Astrocyte (in vitro differentiated cells and primary cell): ENCODE measurements around the gene ERI2. TPM values are rescaled to one million over a fixed set of nuclear protein-coding genes. Genes with fewer than 3 reads are reported as not detected.

ENCODE experiments used
- DNase-seq: peaks from one replicate; pipeline ENCODE4 v3.0.0-alpha.2; 2010; ENCODE audit warnings: low read depth
- FAIRE-seq: peaks from 2 replicates; lab custom pipeline; 2011; peaks lifted over from hg19 to GRCh38; lab: Jason Lieb, UNC
- H2AFZ ChIP-seq: 2 replicates; pipeline ENCODE4 v1.6.0; 2012; ENCODE audit warnings: low read depth, low read length, inconsistent platforms
- H3K27ac ChIP-seq: 2 replicates; pipeline ENCODE4 v1.5.1; 2011; ENCODE audit warnings: low read depth, low read length, inconsistent platforms
- H3K27me3 ChIP-seq: 2 replicates; pipeline ENCODE4 v1.6.0; 2011; ENCODE audit warnings: low read length, inconsistent platforms; ENCODE audit not compliant: insufficient read depth
- H3K36me3 ChIP-seq: 2 replicates; pipeline ENCODE4 v1.5.1; 2011; ENCODE audit warnings: low read length, inconsistent platforms; ENCODE audit not compliant: insufficient read depth
- H3K4me1 ChIP-seq: 2 replicates; pipeline ENCODE4 v1.5.1; 2011; ENCODE audit warnings: low read length, inconsistent platforms; ENCODE audit not compliant: insufficient read depth
- H3K4me2 ChIP-seq: 2 replicates; pipeline ENCODE4 v1.6.0; 2012; ENCODE audit warnings: low read length, inconsistent platforms
- H3K4me3 ChIP-seq: 2 replicates; pipeline ENCODE4 v1.5.1; 2011; ENCODE audit warnings: low read depth, mild to moderate bottlenecking, low read length, inconsistent platforms; ENCODE audit not compliant: insufficient read depth
- H3K79me2 ChIP-seq: 2 replicates; pipeline ENCODE4 v1.6.0; 2012; ENCODE audit warnings: mild to moderate bottlenecking, low read length, inconsistent platforms; ENCODE audit not compliant: insufficient read depth
- H3K9ac ChIP-seq: 2 replicates; pipeline ENCODE4 v1.6.0; 2012; ENCODE audit warnings: mild to moderate bottlenecking, low read length, inconsistent platforms
- H3K9me3 ChIP-seq: 2 replicates; pipeline ENCODE4 v1.5.1; 2012; ENCODE audit warnings: low read depth, mild to moderate bottlenecking, low read length, inconsistent platforms; ENCODE audit not compliant: insufficient read depth
- H4K20me1 ChIP-seq: 2 replicates; pipeline ENCODE4 v1.6.0; 2012; ENCODE audit warnings: low read length, inconsistent platforms; ENCODE audit not compliant: insufficient read depth
- H3K27ac Mint-ChIP-seq: one replicate; pipeline ENCODE4 v1.8.0; 2021; ENCODE audit warnings: mild to moderate bottlenecking, mixed read lengths; ENCODE audit not compliant: unreplicated experiment
- H3K27me3 Mint-ChIP-seq: one replicate; pipeline ENCODE4 v1.8.0; 2021; ENCODE audit warnings: low read depth, mixed read lengths; ENCODE audit not compliant: unreplicated experiment
- H3K36me3 Mint-ChIP-seq: one replicate; pipeline ENCODE4 v1.8.0; 2021; ENCODE audit warnings: low read depth, mixed read lengths; ENCODE audit not compliant: unreplicated experiment
- H3K4me1 Mint-ChIP-seq: one replicate; pipeline ENCODE4 v1.8.0; 2021; ENCODE audit warnings: low read depth, mixed read lengths; ENCODE audit not compliant: unreplicated experiment
- H3K4me3 Mint-ChIP-seq: one replicate; pipeline ENCODE4 v1.8.0; 2021; ENCODE audit warnings: mild to moderate bottlenecking, moderate library complexity, mixed read lengths; ENCODE audit not compliant: unreplicated experiment
- H3K9me3 Mint-ChIP-seq: one replicate; pipeline ENCODE4 v1.8.0; 2021; ENCODE audit warnings: mild to moderate bottlenecking, mixed read lengths; ENCODE audit not compliant: unreplicated experiment
- CTCF ChIP-seq: IDR thresholded peaks from 2 replicates; pipeline ENCODE4 v1.5.1; 2011; ENCODE audit warnings: low read depth, mild to moderate bottlenecking, inconsistent platforms, low read length, moderate library complexity; ENCODE audit not compliant: insufficient read depth
- EZH2 ChIP-seq: IDR thresholded peaks from 2 replicates; pipeline ENCODE4 v1.6.1; 2012; ENCODE audit warnings: mild to moderate bottlenecking, low read length, inconsistent platforms; ENCODE audit not compliant: insufficient read depth
- total RNA-seq: library from RNA; stranded (reverse); gene quantifications from 2 replicates; pipeline ENCODE4 v1.2.1, GENCODE V29; 2021

ERI2 gene
- total RNA-seq, 1 donor from 2014 or later: 12.9 TPM

GRCh38 chr16:20789130-20789529, 17.1 kb downstream of the ERI2 start:
- Histone ChIP-seq H3K4me2 (no peak overlapping the region), H2AFZ (no peak overlapping the region), H3K4me3 (no peak overlapping the region), H3K9me3 (no peaks in the 10 kb centered on the region), H4K20me1 (no peaks in the 10 kb centered on the region), H3K27ac (no peak overlapping the region), H3K4me1 (peaks cover 5% of the 10 kb centered on the region), H3K36me3 (no peaks in the 10 kb centered on the region), H3K27me3 (no peaks in the 10 kb centered on the region), H3K79me2 (no peaks in the 10 kb centered on the region), H3K9ac (no peak overlapping the region)
- Mint-ChIP-seq H3K36me3 (no peaks in the 10 kb centered on the region), H3K4me3 (no peak overlapping the region), H3K27ac (no peak overlapping the region), H3K9me3 (no peaks in the 10 kb centered on the region), H3K27me3 (no peaks in the 10 kb centered on the region), H3K4me1 (no peaks in the 10 kb centered on the region)
- TF ChIP-seq CTCF: no peak
- DNase-seq: no peak
- FAIRE-seq: no peak

GRCh38 chr16:20784204-20784603, 22.1 kb downstream of the ERI2 start:
- Histone ChIP-seq H3K79me2 (no peaks in the 10 kb centered on the region), H3K36me3 (no peaks in the 10 kb centered on the region), H3K27me3 (no peaks in the 10 kb centered on the region), H3K4me2 (no peak overlapping the region), H4K20me1 (no peaks in the 10 kb centered on the region), H3K27ac (no peak overlapping the region), H3K4me3 (no peak overlapping the region), H3K9me3 (no peaks in the 10 kb centered on the region), H3K9ac (no peak overlapping the region), H3K4me1 (no peaks in the 10 kb centered on the region), H2AFZ (no peak overlapping the region)
- no peaks in the 10 kb centered on the region for H3K4me1 Mint-ChIP-seq
- TF ChIP-seq CTCF (no peak), EZH2 (no peak)
- no peak overlapping the region for H3K4me3 Mint-ChIP-seq
- no peak overlapping the region for H3K27ac Mint-ChIP-seq
- no peaks in the 10 kb centered on the region for H3K36me3 Mint-ChIP-seq
- no peaks in the 10 kb centered on the region for H3K27me3 Mint-ChIP-seq
- FAIRE-seq: no peak
- no peaks in the 10 kb centered on the region for H3K9me3 Mint-ChIP-seq
- no peak for DNase-seq

- Mint-ChIP-seq H3K27ac (no peak overlapping the region), H3K36me3 (no peaks in the 10 kb centered on the region), H3K4me3 (no peak overlapping the region), H3K27me3 (no peaks in the 10 kb centered on the region), H3K4me1 (no peaks in the 10 kb centered on the region), H3K9me3 (no peaks in the 10 kb centered on the region)
- TF ChIP-seq CTCF (no peak), EZH2 (no peak)
- Histone ChIP-seq H3K27me3 (no peaks in the 10 kb centered on the region), H3K4me1 (no peaks in the 10 kb centered on the region), H4K20me1 (no peaks in the 10 kb centered on the region), H3K36me3 (no peaks in the 10 kb centered on the region), H2AFZ (no peak overlapping the region), H3K4me2 (no peak overlapping the region), H3K4me3 (no peak overlapping the region), H3K9ac (no peak overlapping the region), H3K27ac (no peak overlapping the region), H3K9me3 (no peaks in the 10 kb centered on the region), H3K79me2 (no peaks in the 10 kb centered on the region)
- DNase-seq (no peak), FAIRE-seq (no peak)
Measured at GRCh38 chr16:20782470-20782869, 23.8 kb downstream of the ERI2 start.
